Peyer's patch (tissue), 4 donors: ENCODE measurements around the gene MDC1. TPM values are rescaled to one million over a fixed set of nuclear protein-coding genes. Genes with fewer than 3 reads are reported as not detected.

Experiments used
- DNase-seq, 3 donors: peaks; one replicate each; pipeline ENCODE4 v3.0.0-alpha.2; 2017 to 2019
- H3K27ac ChIP-seq, 4 donors: fragments of 200-600 bp; sonication (generic); one replicate each; pipeline ENCODE4 v1.5.1; 2016 to 2019
- H3K27me3 ChIP-seq, 2 donors: fragments of 200-600 bp; sonication (generic); one replicate each; pipeline ENCODE4 v1.5.1; 2019
- H3K36me3 ChIP-seq, 3 donors: fragments of 200-600 bp; sonication (generic); one replicate each; pipeline ENCODE4 v1.5.1; 2016 to 2019
- H3K4me1 ChIP-seq, 4 donors: fragments of 200-600 bp; sonication (generic); one replicate each; pipeline ENCODE4 v1.5.1; 2016 to 2019
- H3K4me3 ChIP-seq, 4 donors: fragments of 200-600 bp; sonication (generic); 1 replicate in 3 of 4; 2 replicates in 1 of 4; pipeline ENCODE4 v1.5.1; 2016 to 2019; ENCODE audit warnings: mild to moderate bottlenecking in 1 of 4
- H3K9me3 ChIP-seq, 4 donors: fragments of 200-600 bp; sonication (generic); one replicate each; pipeline ENCODE4 v1.5.1; 2016 to 2019; ENCODE audit warnings: mild to moderate bottlenecking in 1 of 4
- POLR2A ChIP-seq, 2 donors: fragments of 450-650 bp; IDR thresholded peaks; one replicate each; pipeline ENCODE4 v1.5.1; 2017; ENCODE audit warnings: antibody characterized with exemption in 2 of 2, mild to moderate bottlenecking in 2 of 2, moderate library complexity in 2 of 2
- total RNA-seq, 4 donors: library from RNA; depleted of rRNA; stranded (reverse); fragments of >200 nt; gene quantifications; one replicate each; pipeline ENCODE4 v1.1.0, GENCODE V29; 2016
- TF ChIP-seq, protein P1 (sequence below), 6 experiments: fragments of 450-650 bp in 4 of 6; fragments of 200-600 bp in 2 of 6; sonication (generic) in 1 of 6; IDR thresholded peaks; one replicate each; pipeline ENCODE4 v1.5.1; 2017 to 2019; ENCODE audit warnings: antibody characterized with exemption in 6 of 6, mild to moderate bottlenecking in 3 of 6, moderate library complexity in 1 of 6

The MDC1 gene
- total RNA-seq, 4 donors from 2014 or later = 7.5 to 51.2 (median 19.4) TPM

DNA sequence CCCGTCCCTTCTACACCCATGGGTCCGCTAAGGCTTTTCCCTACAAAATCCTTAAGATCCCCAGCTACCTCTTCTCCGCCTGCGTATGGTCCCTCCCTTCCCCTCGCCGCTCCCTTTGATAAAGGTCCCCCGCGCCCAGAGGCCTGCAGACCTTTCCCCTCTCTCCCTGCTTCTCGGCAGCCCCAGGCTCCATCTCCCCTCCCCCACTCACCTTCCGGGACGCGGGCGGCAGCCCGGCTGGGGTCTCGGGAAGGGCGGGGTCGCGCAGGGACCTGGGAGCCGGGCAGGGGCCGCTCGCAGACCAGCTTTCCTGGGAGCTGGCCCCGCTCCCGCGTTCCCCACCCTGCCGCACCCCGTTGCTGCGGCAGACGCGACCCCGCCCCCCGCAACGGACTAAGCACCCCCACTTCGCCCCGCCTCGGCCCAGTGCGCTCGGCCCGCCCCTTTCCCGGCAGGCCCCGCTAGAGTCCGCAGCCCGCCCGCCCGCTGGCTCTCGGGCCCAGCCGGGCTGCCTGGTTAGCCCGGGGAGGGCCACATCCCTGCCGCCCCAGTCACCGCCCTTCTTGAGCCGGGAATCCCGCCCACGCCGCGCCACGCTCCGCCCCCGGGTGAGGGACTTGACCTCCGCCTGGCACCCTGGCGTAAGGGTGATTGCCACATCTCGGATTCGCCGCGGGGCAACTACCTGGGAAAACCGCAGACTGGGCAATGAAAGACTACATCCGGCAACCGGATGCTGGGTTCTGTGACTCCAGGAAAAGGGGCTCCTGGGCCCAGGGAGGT is 25.4 kb upstream of the MDC1 start, which contains the start of gene FLOT1:
TSS of gene FLOT1 (minus strand) at position 372 of the 783 bp plus-strand sequence. CDS start 498 bp downstream, outside the sequence.
- Histone ChIP-seq H3K36me3 (peaks cover 0 to 34% (median 0%) of the 10 kb centered on the region in 3 donors), H3K27me3 (no peaks in the 10 kb centered on the region), H3K27ac (peak within 1 kb of the TSS; percentile 84 to 96 (median 92)), H3K4me3 (peak within 1 kb of the TSS; percentile 74 to 98 (median 92)), H3K9me3 (no peaks in the 10 kb centered on the region), H3K4me1 (peaks cover 3 to 45% (median 15%) of the 10 kb centered on the region in 4 donors)
- DNase-seq = peak; percentile 94 to 99 (median 98)
- peak; percentile 66 to 86 for TF ChIP-seq POLR2A (IDR thresholded peaks at IDR 0.05)
- TF ChIP-seq, protein P1, sequence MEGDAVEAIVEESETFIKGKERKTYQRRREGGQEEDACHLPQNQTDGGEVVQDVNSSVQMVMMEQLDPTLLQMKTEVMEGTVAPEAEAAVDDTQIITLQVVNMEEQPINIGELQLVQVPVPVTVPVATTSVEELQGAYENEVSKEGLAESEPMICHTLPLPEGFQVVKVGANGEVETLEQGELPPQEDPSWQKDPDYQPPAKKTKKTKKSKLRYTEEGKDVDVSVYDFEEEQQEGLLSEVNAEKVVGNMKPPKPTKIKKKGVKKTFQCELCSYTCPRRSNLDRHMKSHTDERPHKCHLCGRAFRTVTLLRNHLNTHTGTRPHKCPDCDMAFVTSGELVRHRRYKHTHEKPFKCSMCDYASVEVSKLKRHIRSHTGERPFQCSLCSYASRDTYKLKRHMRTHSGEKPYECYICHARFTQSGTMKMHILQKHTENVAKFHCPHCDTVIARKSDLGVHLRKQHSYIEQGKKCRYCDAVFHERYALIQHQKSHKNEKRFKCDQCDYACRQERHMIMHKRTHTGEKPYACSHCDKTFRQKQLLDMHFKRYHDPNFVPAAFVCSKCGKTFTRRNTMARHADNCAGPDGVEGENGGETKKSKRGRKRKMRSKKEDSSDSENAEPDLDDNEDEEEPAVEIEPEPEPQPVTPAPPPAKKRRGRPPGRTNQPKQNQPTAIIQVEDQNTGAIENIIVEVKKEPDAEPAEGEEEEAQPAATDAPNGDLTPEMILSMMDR (IDR thresholded peaks at IDR 0.05) = no peak

DNA sequence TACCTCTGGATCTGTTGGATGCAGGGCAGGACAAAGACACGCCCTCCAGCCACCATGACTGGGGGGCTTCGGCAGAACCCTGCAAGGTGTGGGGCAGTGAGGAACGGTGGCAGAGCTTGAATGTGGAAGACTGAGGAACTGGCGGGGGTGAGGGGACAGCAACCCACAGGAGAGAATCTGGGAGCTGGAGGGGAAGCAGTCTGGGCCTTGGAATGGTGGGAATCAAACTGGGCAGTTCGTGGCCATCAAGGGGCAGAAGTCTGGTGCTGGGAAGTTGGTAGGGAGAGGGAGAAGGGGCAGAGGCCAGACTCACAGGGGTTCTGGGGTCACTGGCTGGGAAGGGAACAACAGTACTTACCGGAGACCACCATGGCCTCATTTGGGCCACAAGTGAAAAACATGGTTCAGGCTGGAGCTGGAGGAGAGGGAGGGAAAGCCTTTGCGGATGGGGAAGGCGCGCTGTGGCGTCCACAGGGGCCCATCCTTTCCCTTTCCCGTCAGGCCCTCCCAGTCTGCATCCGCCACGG is 24.8 kb upstream of the MDC1 start:
- Histone ChIP-seq H3K27ac (peak overlapping the region; percentile 84 to 96 (median 92)), H3K4me1 (peaks cover 3 to 45% (median 21%) of the 10 kb centered on the region in 4 donors), H3K27me3 (no peaks in the 10 kb centered on the region), H3K4me3 (peak overlapping the region; percentile 74 to 98 (median 92)), H3K36me3 (peaks cover 0 to 34% (median 0%) of the 10 kb centered on the region in 3 donors), H3K9me3 (no peaks in the 10 kb centered on the region)
- DNase-seq = peak in 1 of 3 donors; percentile 53
- no peak for TF ChIP-seq POLR2A (IDR thresholded peaks at IDR 0.05)
- TF ChIP-seq, protein P1 (IDR thresholded peaks at IDR 0.05) = no peak

DNA sequence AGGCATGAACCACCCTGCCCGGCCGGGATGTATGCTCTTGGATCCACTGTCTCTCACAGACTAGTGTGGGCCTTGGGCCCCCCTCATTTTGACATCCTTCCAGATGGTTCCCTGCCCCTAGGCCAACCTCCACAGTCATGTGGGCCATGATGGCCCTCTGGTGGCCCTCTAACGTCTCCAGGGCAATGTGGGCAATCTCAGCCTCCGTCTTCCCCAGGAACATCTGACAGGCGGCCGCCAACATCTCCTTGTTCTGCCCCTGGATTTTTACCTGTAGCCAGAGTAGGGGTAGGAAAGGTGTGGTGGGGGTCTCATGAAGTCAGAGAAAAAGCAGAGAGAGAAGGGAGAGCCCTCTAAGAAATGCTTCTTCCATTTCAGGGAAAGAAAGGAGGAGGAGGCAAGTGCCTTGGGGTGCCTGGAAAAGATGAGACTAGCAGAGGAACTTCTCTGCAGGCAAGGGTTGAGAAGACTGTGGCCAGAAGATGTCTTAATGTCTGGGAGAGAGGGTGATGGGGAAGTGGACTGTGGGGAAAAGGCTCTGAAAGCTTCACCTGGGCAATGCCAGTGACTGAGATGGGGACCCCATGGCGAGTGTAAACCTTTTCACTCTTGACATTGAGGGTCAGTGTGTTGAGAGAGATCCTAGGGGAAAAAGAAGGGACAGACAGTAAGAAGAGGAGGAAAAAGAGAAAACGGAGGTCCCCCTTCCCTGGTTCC is 24.1 kb upstream of the MDC1 start:
- Histone ChIP-seq H3K27me3 (no peaks in the 10 kb centered on the region), H3K36me3 (peaks cover 0 to 36% (median 0%) of the 10 kb centered on the region in 3 donors), H3K4me3 (peak overlapping the region; percentile 74 to 98 (median 92)), H3K9me3 (no peaks in the 10 kb centered on the region), H3K27ac (peak overlapping the region; percentile 84 to 96 (median 92)), H3K4me1 (peaks cover 3 to 45% (median 22%) of the 10 kb centered on the region in 4 donors)
- TF ChIP-seq, protein P1 (IDR thresholded peaks at IDR 0.05) = no peak
- no peak for TF ChIP-seq POLR2A (IDR thresholded peaks at IDR 0.05)
- no peak for DNase-seq

DNA sequence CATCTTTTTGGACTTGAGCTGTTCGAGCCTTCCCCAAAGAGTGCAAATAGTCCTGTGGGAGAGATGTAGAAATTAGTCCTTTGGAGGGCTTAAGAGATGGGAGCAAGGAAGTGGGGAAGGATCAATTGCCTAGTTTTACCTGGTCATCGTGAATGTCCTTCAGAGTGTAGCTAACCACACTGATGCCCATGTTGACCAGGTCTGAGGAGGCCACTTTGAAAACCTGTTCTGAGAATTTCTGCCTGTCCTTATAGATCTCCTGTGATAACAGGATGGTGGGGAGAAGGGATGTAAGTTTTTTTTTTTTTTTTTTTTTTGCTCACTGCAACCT is 23.4 kb upstream of the MDC1 start:
- H3K4me1 ChIP-seq = peaks cover 3 to 45% (median 26%) of the 10 kb centered on the region in 4 donors
- TF ChIP-seq, protein P1 (IDR thresholded peaks at IDR 0.05) = no peak
- TF ChIP-seq POLR2A (IDR thresholded peaks at IDR 0.05) = no peak
- peaks cover 0 to 44% (median 0%) of the 10 kb centered on the region in 3 donors for H3K36me3 ChIP-seq
- no peaks in the 10 kb centered on the region for H3K9me3 ChIP-seq
- H3K27ac ChIP-seq = no peak overlapping the region
- H3K27me3 ChIP-seq = no peaks in the 10 kb centered on the region
- no peak for DNase-seq
- no peak overlapping the region for H3K4me3 ChIP-seq

DNA sequence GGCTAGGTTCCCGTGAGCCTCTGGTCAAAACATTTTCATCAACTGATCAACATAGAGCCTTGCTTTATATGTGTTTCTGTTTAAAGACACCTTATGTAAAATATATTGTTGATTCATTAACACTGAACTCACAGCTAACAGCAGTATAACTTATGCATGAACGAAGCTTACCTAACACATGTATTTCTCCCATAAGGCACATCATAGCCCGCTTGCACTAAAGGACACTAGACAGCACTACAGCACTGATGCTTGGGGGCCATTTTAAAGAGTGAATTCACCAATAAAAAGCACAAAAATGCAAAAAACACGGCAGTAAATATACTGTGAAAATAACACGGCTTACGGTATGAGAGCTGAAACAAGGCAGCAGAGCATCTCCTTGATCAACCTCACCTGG is 21.5 kb upstream of the MDC1 start:
- H3K4me3 ChIP-seq = no peak overlapping the region
- peaks cover 0 to 59% (median 0%) of the 10 kb centered on the region in 3 donors for H3K36me3 ChIP-seq
- no peaks in the 10 kb centered on the region for H3K27me3 ChIP-seq
- H3K9me3 ChIP-seq = no peaks in the 10 kb centered on the region
- peaks cover 3 to 37% (median 28%) of the 10 kb centered on the region in 4 donors for H3K4me1 ChIP-seq
- DNase-seq = no peak
- TF ChIP-seq, protein P1 (IDR thresholded peaks at IDR 0.05) = no peak
- no peak for TF ChIP-seq POLR2A (IDR thresholded peaks at IDR 0.05)
- H3K27ac ChIP-seq = no peak overlapping the region
